Measurements from ENCODE around the gene FZD8. TPM values are rescaled to one million over a fixed set of nuclear protein-coding genes. Genes with fewer than 3 reads are reported as not detected.

Gene FZD8
- total and polyA plus RNA-seq, 2 experiments from 2014 or later: 7.6 to 58.4 TPM

DNA sequence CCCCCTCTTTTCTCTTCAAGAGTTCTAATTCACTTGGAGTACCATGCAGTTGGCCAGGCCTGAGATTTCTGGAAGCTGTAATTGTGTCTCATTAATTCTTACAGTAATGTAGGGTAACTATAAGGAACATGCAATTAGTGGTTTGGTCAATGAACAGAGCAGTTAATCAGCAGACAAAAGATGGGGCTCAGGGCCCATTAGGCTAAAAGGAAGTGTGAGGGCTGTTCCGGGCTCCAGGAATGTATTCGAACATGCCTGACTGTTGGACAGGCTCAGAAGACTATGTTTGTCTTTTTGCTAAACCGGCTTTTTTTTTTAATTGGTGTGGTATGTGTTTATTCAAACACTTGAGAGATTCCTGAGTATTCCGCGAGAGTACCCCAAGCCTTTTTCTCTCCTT, 42.5 kb upstream of the FZD8 start:
- H3K4me1 ChIP-seq (ENCODE audit: low read depth): no peaks in the 10 kb centered on the region
- H3K9me3 ChIP-seq (ENCODE audit: low read depth): no peaks in the 10 kb centered on the region
- no peak overlapping the region for H3K27ac ChIP-seq
- DNase-seq (ENCODE audit: low read depth in 1 of 2, low spot score in 1 of 2): no peak
- no peak overlapping the region for H3K4me3 ChIP-seq
- TF ChIP-seq, protein P1, sequence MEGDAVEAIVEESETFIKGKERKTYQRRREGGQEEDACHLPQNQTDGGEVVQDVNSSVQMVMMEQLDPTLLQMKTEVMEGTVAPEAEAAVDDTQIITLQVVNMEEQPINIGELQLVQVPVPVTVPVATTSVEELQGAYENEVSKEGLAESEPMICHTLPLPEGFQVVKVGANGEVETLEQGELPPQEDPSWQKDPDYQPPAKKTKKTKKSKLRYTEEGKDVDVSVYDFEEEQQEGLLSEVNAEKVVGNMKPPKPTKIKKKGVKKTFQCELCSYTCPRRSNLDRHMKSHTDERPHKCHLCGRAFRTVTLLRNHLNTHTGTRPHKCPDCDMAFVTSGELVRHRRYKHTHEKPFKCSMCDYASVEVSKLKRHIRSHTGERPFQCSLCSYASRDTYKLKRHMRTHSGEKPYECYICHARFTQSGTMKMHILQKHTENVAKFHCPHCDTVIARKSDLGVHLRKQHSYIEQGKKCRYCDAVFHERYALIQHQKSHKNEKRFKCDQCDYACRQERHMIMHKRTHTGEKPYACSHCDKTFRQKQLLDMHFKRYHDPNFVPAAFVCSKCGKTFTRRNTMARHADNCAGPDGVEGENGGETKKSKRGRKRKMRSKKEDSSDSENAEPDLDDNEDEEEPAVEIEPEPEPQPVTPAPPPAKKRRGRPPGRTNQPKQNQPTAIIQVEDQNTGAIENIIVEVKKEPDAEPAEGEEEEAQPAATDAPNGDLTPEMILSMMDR (IDR thresholded peaks at IDR 0.05; ENCODE audit: low read depth, low read length): no peak
- H3K36me3 ChIP-seq: no peaks in the 10 kb centered on the region
- no peaks in the 10 kb centered on the region for H3K27me3 ChIP-seq

DNA sequence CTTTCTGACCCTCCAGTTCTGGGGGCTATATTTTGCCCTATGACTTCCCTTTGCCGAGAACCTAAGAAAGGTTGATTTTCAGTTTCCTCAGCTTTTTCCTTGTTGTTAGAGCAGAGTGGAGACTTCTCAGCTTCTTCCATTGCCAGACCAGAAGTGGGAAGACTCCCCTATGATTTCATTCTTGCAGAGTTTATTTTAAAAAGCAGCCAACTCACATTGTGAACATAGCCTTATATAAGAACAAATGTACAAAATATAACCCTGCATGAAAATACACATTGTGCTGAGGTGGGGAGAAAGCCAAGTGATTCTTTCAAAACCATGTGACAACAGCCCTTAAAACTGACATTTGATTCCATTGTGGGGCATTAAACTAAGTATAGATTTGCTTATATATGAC, 33.8 kb upstream of the FZD8 start:
- Histone ChIP-seq H3K27ac (no peak overlapping the region), H3K27me3 (no peaks in the 10 kb centered on the region)
- TF ChIP-seq, protein P1 (IDR thresholded peaks at IDR 0.05; ENCODE audit: low read depth, low read length): no peak

DNA sequence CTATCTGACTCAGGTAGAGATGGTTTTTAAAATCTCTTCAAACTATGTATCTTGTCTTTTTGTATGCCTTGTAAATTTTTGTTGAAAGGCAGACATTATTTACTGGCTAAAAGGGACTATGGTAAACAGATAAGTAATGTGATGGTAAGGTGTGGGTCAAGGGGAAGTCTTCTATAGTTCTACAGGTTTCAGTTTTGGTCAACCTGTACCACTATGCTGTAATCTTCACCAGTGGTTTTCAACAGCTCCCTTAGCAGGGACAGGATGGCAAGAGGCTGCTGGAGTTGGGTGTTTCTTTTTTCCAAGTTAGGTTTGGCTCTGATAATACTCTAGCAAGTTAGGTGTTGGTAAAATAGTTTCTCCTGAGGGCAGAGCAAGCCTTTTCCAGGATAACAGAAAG, 32.7 kb upstream of the FZD8 start:
- no peak for DNase-seq (ENCODE audit: low read depth in 1 of 2, low spot score in 1 of 2)
- H3K4me3 ChIP-seq: no peak overlapping the region
- TF ChIP-seq, protein P1 (IDR thresholded peaks at IDR 0.05; ENCODE audit: low read depth, low read length): no peak
- H3K36me3 ChIP-seq: no peaks in the 10 kb centered on the region
- H3K27ac ChIP-seq: no peak overlapping the region
- H3K4me1 ChIP-seq (ENCODE audit: low read depth): no peaks in the 10 kb centered on the region
- no peaks in the 10 kb centered on the region for H3K27me3 ChIP-seq
- no peaks in the 10 kb centered on the region for H3K9me3 ChIP-seq (ENCODE audit: low read depth)

More for the DNA sequence above, 33.8 kb upstream of the FZD8 start:
- Histone ChIP-seq H3K4me1 (ENCODE audit: low read depth) (no peaks in the 10 kb centered on the region), H3K9me3 (ENCODE audit: low read depth) (no peaks in the 10 kb centered on the region), H3K36me3 (no peaks in the 10 kb centered on the region), H3K4me3 (no peak overlapping the region)
- no peak for DNase-seq (ENCODE audit: low read depth in 1 of 2, low spot score in 1 of 2)

DNA sequence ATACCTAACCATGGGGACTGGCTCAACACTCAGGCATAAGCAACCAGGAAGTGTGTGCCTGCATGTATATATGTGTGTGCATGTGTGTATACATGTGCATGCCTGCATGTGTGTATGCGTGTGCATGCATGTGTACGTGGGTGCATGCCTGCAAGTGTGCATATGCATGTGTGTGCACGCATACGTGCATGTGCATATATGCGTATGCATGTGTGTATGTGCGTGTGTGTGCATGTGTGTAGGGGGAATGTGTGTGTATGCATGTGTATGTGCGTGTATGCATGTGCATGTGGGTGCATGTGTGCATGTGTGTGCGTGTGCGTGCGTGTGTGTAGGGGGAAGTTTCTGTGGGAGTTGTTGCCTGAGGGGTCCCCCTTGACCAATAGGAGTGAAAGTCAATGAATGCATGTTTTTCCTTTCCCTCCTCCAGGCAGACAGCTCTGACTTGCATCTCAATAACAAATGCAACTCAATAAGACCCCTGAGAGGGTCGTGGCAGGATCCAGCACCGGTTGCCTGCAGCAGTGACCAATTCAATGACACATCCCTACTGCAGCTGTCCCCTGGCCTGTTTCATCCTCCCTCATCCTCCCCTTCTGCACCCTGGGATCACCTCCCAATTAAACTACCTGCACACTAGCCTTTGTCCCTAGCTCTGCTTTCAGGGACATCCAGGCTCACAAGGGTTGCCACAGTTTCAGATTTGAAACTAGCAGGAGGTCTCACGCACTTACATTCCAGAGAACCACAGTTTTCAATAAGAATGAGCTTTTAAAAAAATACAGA, 27.0 kb upstream of the FZD8 start:
- Histone ChIP-seq H3K4me1 (ENCODE audit: low read depth) (no peaks in the 10 kb centered on the region), H3K9me3 (ENCODE audit: low read depth) (no peaks in the 10 kb centered on the region), H3K4me3 (no peak overlapping the region), H3K36me3 (no peaks in the 10 kb centered on the region), H3K27me3 (no peaks in the 10 kb centered on the region), H3K27ac (no peak overlapping the region)
- TF ChIP-seq, protein P1 (IDR thresholded peaks at IDR 0.05; ENCODE audit: low read depth, low read length): no peak
- no peak for DNase-seq (ENCODE audit: low read depth in 1 of 2, low spot score in 1 of 2)

- Histone ChIP-seq H3K36me3 (no peaks in the 10 kb centered on the region), H3K4me1 (ENCODE audit: low read depth) (no peaks in the 10 kb centered on the region), H3K27ac (no peak overlapping the region), H3K27me3 (no peaks in the 10 kb centered on the region), H3K4me3 (no peak overlapping the region), H3K9me3 (ENCODE audit: low read depth) (no peaks in the 10 kb centered on the region)
- TF ChIP-seq, protein P1 (IDR thresholded peaks at IDR 0.05; ENCODE audit: low read depth, low read length): no peak
- DNase-seq (ENCODE audit: low read depth in 1 of 2, low spot score in 1 of 2): no peak
Observed at GRCh38 chr10:35667971-35668370, 25.9 kb upstream of the FZD8 start.
